ENCODE measurements around the gene TBC1D7. TPM values are rescaled to one million over a fixed set of nuclear protein-coding genes. Genes with fewer than 3 reads are reported as not detected.

Gene TBC1D7
- 36.0 TPM for total RNA-seq
- long read RNA-seq, transcript TBC1D7-204 (8 exons, 1,276 nt), result minor isoform, 5 of 363 reads
- long read RNA-seq, transcript TBC1D7-202 (8 exons, 1,116 nt), result major isoform, 19 of 363 reads
- long read RNA-seq, partial matches to known transcripts, result 3 of 363 reads
- long read RNA-seq, other reads (novel, unspliced or antisense), result 336 of 363 reads

DNA sequence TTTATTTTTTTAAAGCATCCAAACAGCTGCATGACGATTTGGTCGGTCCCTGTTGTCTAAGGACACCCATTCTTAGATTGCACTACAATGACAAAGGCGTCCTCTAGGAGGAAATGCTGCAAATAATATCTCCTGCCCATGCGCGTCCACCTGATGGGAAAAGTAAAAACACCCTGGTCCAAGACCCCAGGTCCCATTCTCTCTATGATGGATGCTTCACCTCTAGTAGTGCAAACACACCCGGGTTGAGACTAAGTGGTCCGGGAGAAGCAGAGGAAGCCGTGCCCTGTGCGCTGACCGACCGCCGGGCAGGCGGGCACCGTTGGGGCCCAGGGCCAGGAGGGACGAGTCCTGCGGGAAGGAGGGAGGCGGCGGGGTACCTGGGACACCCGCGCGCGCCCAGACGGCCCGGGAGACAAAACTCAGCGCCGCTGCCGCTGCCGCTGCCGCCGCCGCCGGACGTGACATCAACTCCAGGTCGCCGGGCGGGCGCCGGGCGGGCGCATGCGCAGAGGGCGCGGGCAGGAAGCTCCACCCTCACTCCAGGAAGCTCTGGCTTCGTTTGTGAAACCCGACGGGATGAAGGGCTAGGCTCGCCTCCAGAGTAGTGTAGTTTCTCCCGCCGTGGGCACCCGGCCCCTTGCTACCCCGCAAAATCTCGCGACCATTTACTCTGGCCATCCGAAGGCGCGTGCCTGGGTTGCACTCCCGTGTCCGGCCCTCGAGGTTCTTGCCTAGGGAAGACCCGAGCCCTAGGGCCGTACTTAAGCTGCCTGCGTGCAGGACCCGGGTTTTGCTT lies at the start of gene TBC1D7:
Gene TBC1D7 (minus strand): TSS at position 462 of the 799 bp plus-strand sequence. CDS start 1,639 bp downstream, outside the sequence.
- DNase-seq (peak; percentile 94), ATAC-seq (ENCODE audit: poor library complexity) (peak; percentile 95)
- intact Hi-C loops (cut with DNase I), result loop anchor here (10.0 kb wide), 1 partner anchor 413 kb away; no protein-coding TSS in a partner anchor

DNA sequence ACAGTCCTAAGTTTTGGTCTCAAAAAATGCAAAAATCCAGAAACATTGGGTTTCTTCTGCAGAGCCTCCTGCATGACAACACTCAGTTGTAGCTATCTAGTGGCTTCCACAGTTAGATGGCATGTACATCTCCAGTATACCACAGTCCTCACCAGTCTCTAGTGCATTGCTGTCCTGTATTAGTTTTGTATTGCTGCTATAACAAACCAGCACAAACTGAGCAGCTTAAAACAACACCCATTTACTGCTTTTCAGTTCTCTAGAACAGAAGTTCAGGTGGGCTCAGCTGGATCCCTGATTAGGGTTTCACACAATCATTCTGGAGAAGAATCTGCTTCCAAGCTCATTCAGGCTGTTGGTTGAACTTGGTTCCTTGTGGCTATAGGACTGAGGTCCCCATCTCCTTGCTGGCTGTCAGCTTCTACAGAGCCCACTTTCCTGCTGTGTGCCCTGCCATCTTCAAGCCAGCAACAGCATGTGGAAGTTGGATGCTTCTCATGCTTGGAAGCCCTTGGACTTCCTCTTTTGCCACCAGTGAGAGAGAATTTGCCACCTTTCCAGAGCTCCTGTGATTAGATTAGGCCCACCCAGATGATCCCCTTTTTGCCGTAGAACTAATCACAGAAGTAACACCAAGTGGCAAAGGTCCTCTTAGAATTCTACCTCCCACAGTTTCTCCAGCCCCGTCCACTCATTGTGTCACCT lies 48.9 kb upstream of the TBC1D7 start:
- no peak for ATAC-seq (ENCODE audit: poor library complexity)
- no peak for DNase-seq
- intact Hi-C loops (cut with DNase I), result no loop called here

DNA sequence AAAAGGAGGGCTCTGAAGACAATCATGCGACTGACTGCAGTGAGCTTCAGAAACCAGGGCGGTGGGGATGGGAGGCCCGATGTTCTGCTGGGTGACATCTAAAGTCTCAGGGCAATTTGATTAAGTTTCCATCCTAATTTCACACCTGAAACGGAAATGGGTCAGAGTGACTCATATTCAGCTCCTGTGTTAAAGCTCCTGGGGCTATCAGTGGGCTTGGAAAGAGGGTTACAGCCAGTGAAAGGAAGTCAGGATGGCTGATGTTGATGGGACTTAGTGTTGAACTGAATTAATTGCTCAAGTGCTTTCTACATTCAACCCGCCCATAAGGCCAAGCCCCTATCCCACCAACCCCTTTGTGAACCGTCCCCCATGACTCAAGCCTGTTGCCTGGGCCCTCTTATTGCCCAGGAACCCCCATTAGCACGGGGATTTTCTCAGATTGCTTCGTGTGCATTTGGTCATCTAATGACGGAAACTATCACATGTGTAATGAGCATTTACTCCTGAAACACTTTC lies 47.1 kb upstream of the TBC1D7 start:
- ATAC-seq (ENCODE audit: poor library complexity), result no peak
- no peak for DNase-seq
- intact Hi-C loops (cut with DNase I), result no loop called here

DNA sequence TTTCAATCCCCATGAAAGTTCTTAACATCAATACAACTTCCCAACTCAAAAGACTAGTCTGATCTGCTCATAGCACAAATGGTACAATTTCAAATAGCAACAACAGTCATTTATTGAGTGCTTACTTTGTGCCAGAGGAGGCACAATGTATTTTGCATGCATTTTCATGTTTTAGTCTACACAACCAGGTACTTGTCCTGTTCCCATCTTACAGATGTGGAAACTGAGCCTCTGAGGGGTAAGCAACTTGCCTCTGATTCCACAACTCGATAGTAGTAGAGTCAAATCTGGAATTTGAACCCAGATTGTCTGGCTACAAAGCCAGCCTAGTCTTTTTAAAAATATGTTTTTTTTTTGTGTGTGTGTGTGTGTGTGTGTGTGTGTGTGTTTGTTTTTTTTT lies 45.6 kb upstream of the TBC1D7 start:
- ATAC-seq (ENCODE audit: poor library complexity), result no peak
- intact Hi-C loops (cut with DNase I), result no loop called here
- DNase-seq, result no peak

DNA sequence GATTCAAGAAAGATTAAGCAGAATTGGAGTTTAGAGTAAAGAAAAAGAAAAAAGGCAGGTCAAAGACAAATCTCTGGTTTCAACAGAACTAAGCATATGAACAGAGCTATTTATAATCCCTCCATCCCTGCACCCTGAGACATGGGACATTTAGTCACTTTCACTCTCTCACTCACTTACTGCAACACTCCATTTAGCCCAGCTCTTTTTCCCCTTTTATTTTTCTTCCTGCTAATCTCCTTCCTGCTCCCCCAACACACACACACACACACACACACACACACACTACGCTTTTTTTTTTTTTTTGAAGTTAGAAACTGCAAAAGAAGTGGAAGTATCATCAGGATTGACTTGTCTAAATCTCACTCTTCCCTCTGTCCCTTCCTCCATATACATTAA lies 45.1 kb upstream of the TBC1D7 start:
- intact Hi-C loops (cut with DNase I), result no loop called here
- DNase-seq, result no peak
- peak; percentile 58 for ATAC-seq (ENCODE audit: poor library complexity)

DNA sequence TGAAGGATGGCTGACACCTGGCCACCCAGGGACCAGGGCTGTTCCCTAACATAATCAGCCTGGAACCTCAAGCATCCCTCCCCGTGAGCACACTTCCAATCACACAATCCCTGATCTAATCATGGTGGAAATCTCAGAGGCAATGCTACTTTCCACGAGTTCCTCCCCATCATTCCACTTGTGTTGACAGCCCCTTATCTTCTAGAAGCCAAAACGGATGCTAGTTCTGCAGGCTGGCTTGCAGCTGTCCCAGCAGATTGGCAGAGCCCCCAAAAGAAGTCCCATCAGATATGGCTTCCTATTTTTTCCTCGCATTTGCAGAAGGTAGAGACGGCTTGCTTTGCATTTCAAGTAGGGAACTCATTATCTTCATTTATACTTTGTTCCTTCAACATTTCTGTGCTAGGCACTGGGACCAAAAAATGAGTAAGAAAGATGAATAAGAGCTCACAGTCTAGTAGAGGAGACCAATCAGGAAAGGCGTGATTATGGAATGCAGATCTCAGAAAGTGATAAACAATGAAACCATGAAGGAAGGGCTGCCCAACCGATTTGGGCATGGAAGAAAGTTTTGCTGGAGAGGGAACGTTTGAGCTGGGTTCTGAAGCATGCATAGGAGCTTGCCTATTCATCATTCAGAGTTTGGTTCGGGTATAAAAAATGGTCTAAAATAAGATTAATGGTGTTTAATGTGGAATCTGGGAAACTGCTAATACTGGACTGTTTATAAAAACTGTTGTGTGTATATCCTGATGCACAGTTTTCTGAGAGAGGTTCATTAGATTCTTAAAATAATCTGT lies 44.6 kb upstream of the TBC1D7 start:
- ATAC-seq (ENCODE audit: poor library complexity) (no peak), DNase-seq (no peak)
- intact Hi-C loops (cut with DNase I), result no loop called here

DNA sequence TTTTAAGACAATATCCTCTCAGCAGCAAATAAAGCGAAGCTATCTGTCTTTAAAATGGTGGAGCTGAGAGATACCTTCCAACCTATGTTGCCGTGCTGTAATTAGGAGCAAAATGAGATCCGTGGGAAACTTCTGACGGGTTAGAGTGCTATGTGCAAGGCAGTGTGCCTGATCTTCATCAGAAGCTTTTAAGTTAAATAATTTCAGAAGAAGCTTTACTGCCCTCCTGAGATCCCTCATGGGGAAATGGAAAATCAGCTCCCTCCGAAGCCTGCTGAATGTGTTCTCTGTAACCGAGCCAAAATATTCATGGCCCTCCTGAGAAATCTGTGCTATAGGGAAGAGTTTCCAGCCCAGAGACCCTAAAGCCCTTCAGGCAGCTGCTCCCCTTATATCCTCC lies 43.7 kb upstream of the TBC1D7 start:
- intact Hi-C loops (cut with DNase I), result no loop called here
- ATAC-seq (ENCODE audit: poor library complexity), result no peak
- no peak for DNase-seq

DNA sequence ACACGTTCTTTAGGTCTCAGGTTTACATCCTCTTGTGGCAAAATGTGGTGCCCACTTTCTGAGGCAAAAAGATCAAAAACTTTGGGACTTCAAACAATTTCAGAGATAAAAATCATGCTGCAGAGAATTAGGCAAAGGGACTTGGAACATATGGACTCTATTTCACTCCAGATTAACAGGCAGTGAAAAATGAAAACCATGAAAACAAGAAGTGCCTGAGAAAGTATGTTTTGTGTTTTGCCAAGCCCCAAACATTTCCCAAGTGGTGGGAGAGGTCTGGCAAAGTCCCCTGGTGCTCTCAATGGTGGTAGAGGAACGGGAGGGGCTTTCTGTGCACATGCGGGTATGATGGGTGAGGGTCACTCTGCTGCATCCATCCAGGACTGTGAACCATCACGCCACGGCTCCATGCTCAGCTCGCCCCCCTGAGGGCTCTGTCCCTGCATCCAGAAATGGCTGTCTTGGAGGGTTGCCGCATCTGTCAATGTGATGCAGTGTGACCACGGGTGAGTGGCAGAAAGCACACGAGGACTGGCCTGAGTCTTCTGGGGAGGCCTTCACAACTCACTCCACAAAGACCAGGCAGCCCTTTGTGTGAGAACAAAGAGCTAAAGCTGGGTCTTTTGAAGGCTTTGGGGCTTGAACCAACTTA lies 43.2 kb upstream of the TBC1D7 start:
- DNase-seq (no peak), ATAC-seq (ENCODE audit: poor library complexity) (no peak)
- intact Hi-C loops (cut with DNase I), result no loop called here

DNA sequence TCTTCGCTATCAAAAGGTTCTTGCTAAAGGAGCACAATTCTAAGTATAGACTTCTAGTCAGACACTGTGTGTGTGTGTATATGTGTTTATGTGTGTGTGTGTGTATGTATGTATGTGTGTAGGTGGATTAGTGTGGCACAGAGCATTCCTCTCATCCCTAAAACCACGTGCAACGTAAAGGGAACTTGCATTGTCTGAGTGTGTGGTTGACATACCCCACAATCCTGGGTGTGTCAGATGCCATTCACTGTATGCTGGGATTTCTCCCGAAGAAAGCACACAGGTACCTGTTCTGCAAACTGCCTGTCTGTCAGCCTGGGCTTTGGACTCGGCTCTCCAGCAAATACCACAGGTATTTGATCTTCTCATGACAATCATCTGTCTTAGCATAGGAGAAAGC lies 42.3 kb upstream of the TBC1D7 start:
- intact Hi-C loops (cut with DNase I), result no loop called here
- ATAC-seq (ENCODE audit: poor library complexity) (no peak), DNase-seq (no peak)

DNA sequence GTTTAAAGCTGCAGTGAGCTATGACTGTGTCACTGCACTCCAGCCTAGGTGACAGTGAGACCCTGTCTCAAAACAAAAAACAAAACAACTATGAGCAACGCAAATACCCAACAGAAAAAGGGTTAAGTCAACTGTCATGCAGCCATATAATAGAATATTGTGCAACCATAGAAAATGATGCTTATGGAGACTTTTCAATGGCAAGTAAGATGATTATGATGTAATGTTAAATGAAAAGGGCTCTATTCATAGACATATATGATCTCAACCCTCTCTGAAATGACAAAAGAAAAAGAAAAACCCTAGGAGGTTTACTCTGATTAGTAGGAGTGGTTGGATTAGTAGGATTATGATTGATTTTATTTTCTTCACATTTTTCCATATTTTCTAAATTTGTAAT lies 41.3 kb upstream of the TBC1D7 start:
- DNase-seq, result no peak
- intact Hi-C loops (cut with DNase I), result loop anchor here (10.0 kb wide), 1 partner anchor 115 kb away; the partner anchor contains the start of gene GFOD1
- ATAC-seq (ENCODE audit: poor library complexity), result no peak

DNA sequence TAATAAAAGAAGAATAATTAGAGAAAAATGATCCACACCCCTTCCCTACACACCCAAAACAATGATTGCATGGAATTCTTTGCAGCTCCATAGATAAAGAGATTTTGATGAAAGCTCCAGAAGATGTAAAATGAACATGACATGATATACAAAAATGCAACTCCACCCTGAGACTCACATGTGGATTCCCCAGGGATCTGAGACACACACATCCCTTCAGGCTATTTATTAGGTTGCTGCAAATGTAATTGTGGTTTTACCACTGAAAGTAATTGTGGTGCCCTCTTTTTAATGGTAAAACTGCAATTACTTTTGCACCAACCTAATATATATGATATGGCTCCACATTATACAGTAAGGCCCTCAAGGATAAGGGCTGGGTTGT lies 40.4 kb upstream of the TBC1D7 start:
- ATAC-seq (ENCODE audit: poor library complexity), result no peak
- intact Hi-C loops (cut with DNase I), result loop anchor here (10.0 kb wide), 1 partner anchor 116 kb away; the partner anchor contains the start of gene GFOD1

DNA sequence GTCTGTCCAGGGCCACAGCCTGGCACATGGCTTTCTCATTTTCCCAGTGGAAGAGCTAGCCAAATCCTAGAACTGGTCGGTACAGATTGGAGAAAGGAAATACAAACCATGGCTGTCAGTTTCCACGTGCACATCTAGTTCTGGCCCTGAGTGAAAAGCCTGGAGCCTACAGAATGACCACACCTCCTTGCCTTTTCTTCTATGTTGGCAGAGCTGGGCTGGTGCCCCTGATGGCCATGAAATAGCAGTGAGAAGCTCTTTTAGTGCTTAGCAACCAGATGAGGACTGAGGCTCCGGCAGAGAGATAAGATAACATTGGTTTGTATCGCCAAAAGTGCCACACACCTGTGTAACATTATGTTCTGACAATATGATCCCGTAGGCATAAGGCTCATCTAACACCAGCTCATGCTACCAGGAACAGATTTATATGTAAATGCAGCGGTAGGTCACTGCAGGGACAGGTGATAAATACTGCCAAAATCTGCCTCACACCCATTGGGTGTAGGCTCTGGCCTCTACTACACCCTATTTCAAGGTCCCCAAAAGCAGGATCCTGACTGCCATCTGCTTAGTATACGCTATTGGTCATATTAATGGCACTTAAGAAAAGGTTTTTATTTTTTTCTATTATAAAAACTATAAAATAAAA lies 39.9 kb upstream of the TBC1D7 start:
- DNase-seq (no peak), ATAC-seq (ENCODE audit: poor library complexity) (peak; percentile 67)
- intact Hi-C loops (cut with DNase I), result loop anchor here (10.0 kb wide), 1 partner anchor 117 kb away; the partner anchor contains the start of gene GFOD1

More for the DNA sequence above, 40.4 kb upstream of the TBC1D7 start:
- DNase-seq, result no peak

DNA sequence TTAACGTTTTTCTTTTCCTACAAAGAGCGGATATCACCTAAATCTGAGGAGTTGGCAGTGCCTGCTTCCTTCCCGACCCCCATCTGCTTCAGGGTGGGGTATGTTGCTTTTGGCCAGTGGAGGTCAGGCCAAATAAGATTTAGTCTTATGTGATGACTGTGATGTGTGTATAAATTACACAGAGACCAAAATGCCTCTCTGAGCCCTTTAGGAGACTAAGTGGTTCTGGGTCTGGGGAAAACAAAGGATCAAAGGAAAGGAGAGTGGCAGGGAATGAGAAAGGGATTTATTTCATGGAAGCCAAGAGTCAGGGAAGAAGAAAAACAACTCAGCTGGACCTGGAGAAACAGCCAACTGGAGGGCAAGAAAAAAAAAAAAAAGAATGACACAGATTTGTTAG lies 39.1 kb upstream of the TBC1D7 start:
- DNase-seq, result no peak
- intact Hi-C loops (cut with DNase I), result loop anchor here (10.0 kb wide), 1 partner anchor 117 kb away; the partner anchor contains the start of gene GFOD1
- no peak for ATAC-seq (ENCODE audit: poor library complexity)

DNA sequence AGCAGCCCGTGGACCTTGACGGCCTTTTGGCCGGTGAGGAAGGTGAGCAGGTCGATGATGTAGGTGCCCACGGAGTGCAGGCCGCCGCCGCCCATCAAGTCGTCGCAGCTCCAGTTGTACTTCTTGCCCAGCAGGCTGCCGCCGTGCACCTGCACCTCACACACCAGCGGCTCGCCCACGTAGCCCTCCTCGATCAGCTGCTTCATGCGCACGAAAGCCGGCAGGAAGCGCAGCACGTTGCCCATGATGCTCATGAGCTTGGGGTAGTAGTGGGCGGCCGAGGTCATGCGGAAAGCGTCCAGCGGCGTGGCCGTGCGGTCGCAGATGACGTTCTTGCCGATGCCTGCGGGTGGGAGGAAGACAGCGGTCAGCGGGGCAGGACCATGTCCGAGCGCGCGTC lies 37.0 kb upstream of the TBC1D7 start:
- intact Hi-C loops (cut with DNase I), result loop anchor here (10.0 kb wide), 1 partner anchor 119 kb away; the partner anchor contains the start of gene GFOD1
- DNase-seq, result no peak
- no peak for ATAC-seq (ENCODE audit: poor library complexity)

DNA sequence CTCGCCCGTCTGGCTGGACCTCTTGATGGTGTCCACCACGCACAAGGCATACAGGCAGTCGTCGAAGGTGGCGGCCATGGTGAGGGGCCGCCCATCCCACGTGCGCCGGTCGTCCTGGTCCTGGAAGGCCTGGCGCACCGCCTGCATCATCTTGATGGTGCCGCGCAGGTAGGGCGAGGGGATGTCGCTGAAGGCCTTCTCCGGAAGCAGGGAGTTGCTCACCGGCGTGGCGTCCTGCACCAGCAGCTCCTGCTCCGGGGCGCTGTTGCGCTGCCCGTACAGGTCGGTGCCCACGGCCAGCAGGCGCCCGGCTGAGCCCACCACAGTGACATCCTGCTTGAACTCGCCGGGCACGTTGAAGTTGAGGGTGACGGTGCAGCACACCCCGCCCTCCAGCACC lies 36.5 kb upstream of the TBC1D7 start:
- DNase-seq (no peak), ATAC-seq (ENCODE audit: poor library complexity) (no peak)
- intact Hi-C loops (cut with DNase I), result loop anchor here (10.0 kb wide), 1 partner anchor 120 kb away; the partner anchor contains the start of gene GFOD1

DNA sequence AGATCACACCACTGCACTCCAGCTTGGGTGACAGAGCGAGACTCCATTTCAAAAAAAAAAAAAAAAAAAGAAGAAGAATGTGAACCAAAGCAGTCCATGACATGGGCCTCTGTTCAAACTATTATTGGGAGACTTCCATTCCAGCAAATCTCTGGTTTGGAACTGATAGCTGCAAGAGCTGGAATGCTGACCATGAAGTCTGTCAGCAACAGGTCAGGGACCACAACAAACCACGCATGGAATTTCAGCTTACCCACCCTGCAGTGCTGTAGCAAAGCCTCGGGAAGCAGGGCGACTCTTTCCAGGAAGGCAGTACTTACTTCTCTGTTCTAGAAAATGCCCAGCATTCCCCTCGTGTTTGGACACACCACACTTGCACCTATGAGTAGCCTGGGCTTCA lies 34.1 kb upstream of the TBC1D7 start:
- intact Hi-C loops (cut with DNase I), result loop anchor here (10.0 kb wide), 1 partner anchor 122 kb away; the partner anchor contains the start of gene GFOD1
- peak; percentile 28 for ATAC-seq (ENCODE audit: poor library complexity)

More for the DNA sequence above, 34.1 kb upstream of the TBC1D7 start:
- DNase-seq, result no peak

All from Right ventricle myocardium superior (tissue), 1 donor.